ENCODE results near the gene RABGAP1L. TPM values are rescaled to one million over a fixed set of nuclear protein-coding genes. Genes with fewer than 3 reads are reported as not detected.
"Not testable (repeated sequence)": the region's sequence is repeated elsewhere in the genome, so short reads cannot be mapped to it uniquely, and the experiment has no call there.

The RABGAP1L gene
- total RNA-seq, 1 donor from 2014 or later, result 83.9 TPM

DNA sequence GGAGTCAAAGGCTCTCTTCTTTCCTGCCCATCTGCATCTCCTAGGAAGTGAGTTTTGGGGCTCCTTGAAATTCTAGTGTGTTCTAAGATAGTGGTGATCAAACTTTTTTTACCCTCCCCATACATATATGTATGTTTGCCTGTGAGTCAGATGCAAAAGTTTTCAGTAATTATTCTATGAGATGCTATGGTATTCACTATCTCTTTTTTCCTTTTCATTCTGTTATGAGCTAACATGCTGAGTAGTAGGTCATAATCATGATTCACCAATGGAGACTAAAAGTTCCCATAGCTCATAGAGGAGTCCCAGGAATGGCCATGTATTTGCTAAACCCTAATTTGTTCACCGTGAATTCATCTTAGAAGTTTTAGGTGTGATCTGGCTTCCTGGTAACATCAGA is 424.0 kb downstream of the RABGAP1L start:
- no peaks in the 10 kb centered on the region for H3K27me3 ChIP-seq (ENCODE audit: low read depth)
- DNase-seq, result no peak
- no peak for ATAC-seq
- intact Hi-C loops (cut with DNase I), result no loop called here
- no peak overlapping the region for H3K4me3 ChIP-seq
- no peaks in the 10 kb centered on the region for H3K9me3 ChIP-seq
- no peak overlapping the region for H3K27ac ChIP-seq
- TF ChIP-seq, protein P1, sequence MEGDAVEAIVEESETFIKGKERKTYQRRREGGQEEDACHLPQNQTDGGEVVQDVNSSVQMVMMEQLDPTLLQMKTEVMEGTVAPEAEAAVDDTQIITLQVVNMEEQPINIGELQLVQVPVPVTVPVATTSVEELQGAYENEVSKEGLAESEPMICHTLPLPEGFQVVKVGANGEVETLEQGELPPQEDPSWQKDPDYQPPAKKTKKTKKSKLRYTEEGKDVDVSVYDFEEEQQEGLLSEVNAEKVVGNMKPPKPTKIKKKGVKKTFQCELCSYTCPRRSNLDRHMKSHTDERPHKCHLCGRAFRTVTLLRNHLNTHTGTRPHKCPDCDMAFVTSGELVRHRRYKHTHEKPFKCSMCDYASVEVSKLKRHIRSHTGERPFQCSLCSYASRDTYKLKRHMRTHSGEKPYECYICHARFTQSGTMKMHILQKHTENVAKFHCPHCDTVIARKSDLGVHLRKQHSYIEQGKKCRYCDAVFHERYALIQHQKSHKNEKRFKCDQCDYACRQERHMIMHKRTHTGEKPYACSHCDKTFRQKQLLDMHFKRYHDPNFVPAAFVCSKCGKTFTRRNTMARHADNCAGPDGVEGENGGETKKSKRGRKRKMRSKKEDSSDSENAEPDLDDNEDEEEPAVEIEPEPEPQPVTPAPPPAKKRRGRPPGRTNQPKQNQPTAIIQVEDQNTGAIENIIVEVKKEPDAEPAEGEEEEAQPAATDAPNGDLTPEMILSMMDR (IDR thresholded peaks at IDR 0.05), result no peak
- H3K4me1 ChIP-seq, result no peaks in the 10 kb centered on the region
- no peaks in the 10 kb centered on the region for H3K36me3 ChIP-seq

DNA sequence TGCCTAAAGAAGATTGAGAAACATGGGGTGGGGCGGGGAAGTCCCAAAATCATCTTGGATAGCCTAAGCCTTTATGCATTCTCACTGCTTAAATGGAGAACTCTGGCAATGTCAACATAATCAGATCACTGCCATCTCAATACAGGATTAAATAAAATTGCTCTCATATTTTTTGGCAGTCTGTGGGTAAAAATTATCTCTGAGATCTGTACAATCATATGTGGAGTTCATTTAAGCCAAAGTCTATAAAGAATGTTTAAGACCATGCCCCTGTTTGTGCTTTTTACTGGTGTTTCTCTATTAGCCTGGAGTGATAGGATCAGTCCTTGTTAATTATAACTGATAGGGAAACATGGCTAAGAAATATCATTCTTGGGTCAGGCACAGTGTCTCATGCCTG is 424.8 kb downstream of the RABGAP1L start:
- ATAC-seq (no peak), DNase-seq (no peak)
- peaks cover 6% of the 10 kb centered on the region for H3K9me3 ChIP-seq
- no peaks in the 10 kb centered on the region for H3K36me3 ChIP-seq
- H3K4me3 ChIP-seq, result no peak overlapping the region
- no peak overlapping the region for H3K27ac ChIP-seq
- intact Hi-C loops (cut with DNase I), result no loop called here
- TF ChIP-seq, protein P1 (IDR thresholded peaks at IDR 0.05), result no peak
- no peaks in the 10 kb centered on the region for H3K27me3 ChIP-seq (ENCODE audit: low read depth)
- no peaks in the 10 kb centered on the region for H3K4me1 ChIP-seq

DNA sequence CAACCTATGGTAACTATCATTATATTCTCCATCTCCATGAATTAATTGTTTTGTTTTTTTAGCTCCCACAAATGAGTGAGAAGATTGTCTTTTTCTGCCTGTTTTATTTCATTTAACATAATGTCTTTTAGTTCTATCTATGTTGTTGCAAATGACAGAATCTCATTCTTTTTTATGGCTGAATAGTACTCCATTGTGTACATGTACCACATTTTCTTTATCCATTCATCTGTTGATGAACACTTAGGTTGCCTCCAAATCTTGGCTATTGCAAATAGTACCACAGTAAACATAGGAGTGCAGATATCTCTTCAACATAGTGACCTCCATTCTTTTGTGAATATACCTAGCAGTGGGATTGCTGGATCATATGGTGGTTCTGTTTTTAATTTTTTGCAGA is 429.3 kb downstream of the RABGAP1L start:
- intact Hi-C loops (cut with DNase I); H3K36me3 ChIP-seq; H3K27me3 ChIP-seq (ENCODE audit: low read depth); H3K4me3 ChIP-seq; ATAC-seq; H3K4me1 ChIP-seq; DNase-seq; H3K27ac ChIP-seq: not testable (repeated sequence)
- H3K9me3 ChIP-seq, result peaks cover 12% of the 10 kb centered on the region

DNA sequence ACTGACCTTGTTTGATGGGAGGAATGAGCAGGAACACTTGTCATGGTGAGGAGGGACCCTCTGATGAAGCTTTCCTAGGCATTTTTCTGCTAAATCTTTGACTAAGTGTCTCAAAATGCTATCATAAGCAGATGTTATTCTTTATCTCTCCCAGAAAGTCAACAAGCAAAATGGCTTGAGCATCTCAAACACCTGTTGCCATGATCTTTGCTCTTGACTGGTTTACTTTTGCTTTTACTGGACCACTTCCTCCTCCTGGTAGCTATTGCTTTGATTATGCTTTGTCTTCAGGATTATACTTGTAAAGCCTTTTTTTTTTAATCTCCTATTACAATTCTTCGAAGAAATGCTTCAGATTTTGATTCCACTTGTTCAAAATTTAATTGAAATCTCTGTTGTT is 445.9 kb downstream of the RABGAP1L start:
- no peak overlapping the region for H3K4me3 ChIP-seq
- DNase-seq (no peak), ATAC-seq (no peak)
- H3K27ac ChIP-seq, result no peak overlapping the region
- no peaks in the 10 kb centered on the region for H3K9me3 ChIP-seq
- H3K4me1 ChIP-seq, result no peaks in the 10 kb centered on the region
- no peaks in the 10 kb centered on the region for H3K36me3 ChIP-seq
- intact Hi-C loops (cut with DNase I), result no loop called here
- TF ChIP-seq, protein P1 (IDR thresholded peaks at IDR 0.05), result no peak
- no peaks in the 10 kb centered on the region for H3K27me3 ChIP-seq (ENCODE audit: low read depth)

DNA sequence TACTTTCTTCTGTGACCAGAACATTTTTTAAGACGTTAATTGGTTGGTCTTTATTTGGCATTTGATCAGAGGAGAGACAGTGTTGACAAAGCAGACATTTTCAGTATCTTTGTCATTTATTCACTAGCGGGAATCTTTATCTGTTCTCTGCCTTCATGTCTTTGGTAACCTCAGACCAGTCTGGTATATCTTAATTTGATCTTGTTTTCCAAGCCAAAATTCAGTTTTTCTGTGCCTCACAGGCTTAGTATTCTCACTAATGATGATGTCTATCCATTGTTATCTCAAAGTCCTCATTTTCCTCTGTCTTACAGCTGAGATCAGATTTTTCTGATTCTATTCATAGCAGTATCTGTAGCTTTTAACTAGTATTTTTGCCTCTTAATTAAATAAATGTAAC is 447.2 kb downstream of the RABGAP1L start:
- no peak for DNase-seq
- Histone ChIP-seq H3K27me3 (ENCODE audit: low read depth) (no peaks in the 10 kb centered on the region), H3K36me3 (no peaks in the 10 kb centered on the region), H3K9me3 (no peaks in the 10 kb centered on the region), H3K4me3 (no peak overlapping the region), H3K27ac (no peak overlapping the region), H3K4me1 (no peaks in the 10 kb centered on the region)
- TF ChIP-seq, protein P1 (IDR thresholded peaks at IDR 0.05), result no peak
- intact Hi-C loops (cut with DNase I), result no loop called here
- ATAC-seq, result no peak

DNA sequence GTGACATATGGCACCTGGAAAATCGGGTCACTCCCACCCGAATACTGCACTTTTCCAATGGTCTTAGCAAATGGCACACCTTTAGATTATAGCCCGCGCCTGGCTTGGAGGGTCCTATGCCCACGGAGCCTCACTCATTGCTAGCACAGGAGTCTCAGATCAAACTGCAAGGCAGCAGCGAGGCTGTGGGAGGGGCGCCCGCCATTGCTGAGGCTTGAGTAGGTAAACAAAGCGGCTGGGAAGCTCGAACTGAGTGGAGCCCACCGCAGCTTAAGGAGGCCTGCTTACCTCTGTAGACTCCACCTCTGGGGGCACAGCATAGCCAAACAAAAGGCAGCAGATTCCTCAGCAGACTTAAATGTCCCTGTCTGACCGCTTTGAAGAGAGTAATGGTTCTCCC is 458.6 kb downstream of the RABGAP1L start:
- DNase-seq; H3K9me3 ChIP-seq; H3K27ac ChIP-seq; ATAC-seq; H3K36me3 ChIP-seq; intact Hi-C loops (cut with DNase I); H3K27me3 ChIP-seq (ENCODE audit: low read depth); H3K4me1 ChIP-seq; H3K4me3 ChIP-seq: not testable (repeated sequence)
